Central memory CD8-positive, alpha-beta T cell (primary cell): Measurements from ENCODE around the gene FAM20A.

ENCODE experiments used
- ATAC-seq: fragments of 150-1000 bp; cut with Tn5 transposase; replicated peaks from 2 replicates; pipeline ENCODE4 v1.10.0; 2022; ENCODE audit warnings: mild to moderate bottlenecking, moderate FRiP score, moderate number of reproducible peaks; ENCODE audit not compliant: poor library complexity, severe bottlenecking; ENCODE audit errors: extremely low read depth
- DNase-seq, 2 donors: peaks; one replicate each; pipeline ENCODE4 v3.0.0; 2021; ENCODE audit warnings: low spot score in 2 of 2
- H3K27ac Mint-ChIP-seq: one replicate; pipeline ENCODE4 v1.8.0; 2022; ENCODE audit warnings: low read depth, mild to moderate bottlenecking, moderate library complexity, mixed read lengths
- H3K27me3 Mint-ChIP-seq: one replicate; pipeline ENCODE4 v1.8.0; 2022; ENCODE audit warnings: mixed read lengths
- H3K36me3 Mint-ChIP-seq: one replicate; pipeline ENCODE4 v1.8.0; 2022; ENCODE audit warnings: mild to moderate bottlenecking, moderate library complexity, mixed read lengths; ENCODE audit not compliant: insufficient read depth
- H3K4me1 Mint-ChIP-seq: one replicate; pipeline ENCODE4 v1.8.0; 2022; ENCODE audit warnings: mixed read lengths
- H3K4me3 Mint-ChIP-seq: one replicate; pipeline ENCODE4 v1.8.0; 2022; ENCODE audit warnings: mild to moderate bottlenecking, moderate library complexity, mixed read lengths
- H3K9me3 Mint-ChIP-seq: one replicate; pipeline ENCODE4 v1.8.0; 2022; ENCODE audit warnings: mixed read lengths

FAM20A gene

GRCh38 chr17:68566442-68566738, 34.8 kb downstream of the FAM20A start:
- Mint-ChIP-seq H3K36me3 (no peaks in the 10 kb centered on the region), H3K4me3 (no peak overlapping the region), H3K4me1 (no peaks in the 10 kb centered on the region), H3K27me3 (peaks cover 22% of the 10 kb centered on the region), H3K9me3 (no peaks in the 10 kb centered on the region), H3K27ac (no peak overlapping the region)
- DNase-seq: no peak
- no peak for ATAC-seq

DNA sequence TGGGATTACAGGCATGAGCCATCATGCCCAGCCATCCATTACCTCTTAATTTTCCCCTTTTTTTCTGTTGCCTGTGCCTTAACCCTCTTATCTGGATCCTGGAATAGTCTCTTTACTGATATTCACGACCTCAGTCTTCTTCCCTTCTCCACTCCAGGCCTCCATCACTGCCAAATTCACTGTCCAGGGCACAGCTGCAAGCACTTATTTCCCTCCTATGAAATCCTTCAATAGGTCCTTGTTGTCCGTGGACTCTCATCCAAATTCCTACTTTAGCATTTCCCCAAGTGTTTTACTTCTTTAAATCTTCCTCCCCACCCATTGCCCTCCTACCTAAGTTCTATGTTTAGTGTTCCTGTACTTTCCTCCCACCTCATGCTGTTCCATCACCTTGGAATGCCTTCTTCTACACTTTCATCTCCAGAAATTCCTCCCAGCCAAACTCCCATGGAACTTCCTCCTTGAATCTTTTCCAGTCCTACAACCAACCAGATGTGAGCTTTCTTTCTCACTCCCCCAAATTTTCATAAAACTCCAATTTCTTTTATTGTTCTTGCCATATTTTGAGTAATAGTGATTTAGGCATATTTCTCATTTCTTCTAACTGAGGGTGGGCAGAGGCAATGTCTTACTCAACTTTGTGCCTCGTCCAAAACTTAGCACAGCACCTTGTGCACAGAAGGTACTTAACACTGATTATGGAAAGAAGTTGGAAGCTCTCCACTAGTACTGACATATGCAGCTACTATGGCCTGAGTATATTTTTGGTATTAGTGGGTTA, 35.3 kb downstream of the FAM20A start:
- Mint-ChIP-seq H3K27me3 (peaks cover 22% of the 10 kb centered on the region), H3K9me3 (no peaks in the 10 kb centered on the region), H3K27ac (no peak overlapping the region), H3K4me1 (no peaks in the 10 kb centered on the region), H3K36me3 (no peaks in the 10 kb centered on the region), H3K4me3 (no peak overlapping the region)
- ATAC-seq (no peak), DNase-seq (no peak)

- no peaks in the 10 kb centered on the region for H3K4me1 Mint-ChIP-seq
- H3K9me3 Mint-ChIP-seq: no peaks in the 10 kb centered on the region
- H3K36me3 Mint-ChIP-seq: no peaks in the 10 kb centered on the region
- peaks cover 22% of the 10 kb centered on the region for H3K27me3 Mint-ChIP-seq
- no peak for ATAC-seq
- no peak for DNase-seq
- no peak overlapping the region for H3K4me3 Mint-ChIP-seq
- no peak overlapping the region for H3K27ac Mint-ChIP-seq
Measured at GRCh38 chr17:68564415-68565111, 36.6 kb downstream of the FAM20A start.

DNA sequence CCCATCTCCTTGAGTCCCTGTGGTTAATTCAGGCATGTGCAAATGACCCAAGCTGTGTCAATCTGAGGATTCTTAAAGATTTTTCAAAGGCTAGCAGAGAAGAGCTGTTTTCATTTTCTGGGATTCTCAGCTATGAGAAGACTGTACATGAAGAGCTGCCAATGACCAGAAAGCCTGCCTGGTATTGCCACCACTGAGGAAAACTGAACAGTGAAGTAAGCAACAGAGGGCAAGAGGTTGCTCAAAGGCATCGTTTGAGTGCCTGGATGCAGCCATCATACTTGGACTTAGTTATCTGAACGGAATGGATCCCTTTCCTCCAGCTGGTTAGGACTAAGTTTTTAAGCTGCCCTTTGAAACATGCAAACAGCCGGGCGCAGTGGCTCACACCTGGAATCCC, 38.4 kb downstream of the FAM20A start:
- ATAC-seq: no peak
- Mint-ChIP-seq H3K36me3 (no peaks in the 10 kb centered on the region), H3K4me3 (no peak overlapping the region)

GRCh38 chr17:68560966-68561720, 40.0 kb downstream of the FAM20A start:
- Mint-ChIP-seq H3K27me3 (peaks cover 11% of the 10 kb centered on the region), H3K9me3 (no peaks in the 10 kb centered on the region), H3K4me3 (no peak overlapping the region), H3K27ac (no peak overlapping the region), H3K36me3 (no peaks in the 10 kb centered on the region), H3K4me1 (no peaks in the 10 kb centered on the region)
- ATAC-seq (no peak), DNase-seq (no peak)

More for the DNA sequence above, 38.4 kb downstream of the FAM20A start:
- peaks cover 22% of the 10 kb centered on the region for H3K27me3 Mint-ChIP-seq
- no peaks in the 10 kb centered on the region for H3K4me1 Mint-ChIP-seq
- no peaks in the 10 kb centered on the region for H3K9me3 Mint-ChIP-seq
- no peak overlapping the region for H3K27ac Mint-ChIP-seq
- DNase-seq: no peak

GRCh38 chr17:68559316-68559715, 41.9 kb downstream of the FAM20A start:
- DNase-seq: no peak
- ATAC-seq: no peak
- Mint-ChIP-seq H3K27ac (no peak overlapping the region), H3K36me3 (no peaks in the 10 kb centered on the region), H3K4me3 (no peak overlapping the region), H3K27me3 (no peaks in the 10 kb centered on the region), H3K9me3 (no peaks in the 10 kb centered on the region), H3K4me1 (no peaks in the 10 kb centered on the region)

- no peak for ATAC-seq
Measured at GRCh38 chr17:68556551-68556950, 44.6 kb downstream of the FAM20A start.

DNA sequence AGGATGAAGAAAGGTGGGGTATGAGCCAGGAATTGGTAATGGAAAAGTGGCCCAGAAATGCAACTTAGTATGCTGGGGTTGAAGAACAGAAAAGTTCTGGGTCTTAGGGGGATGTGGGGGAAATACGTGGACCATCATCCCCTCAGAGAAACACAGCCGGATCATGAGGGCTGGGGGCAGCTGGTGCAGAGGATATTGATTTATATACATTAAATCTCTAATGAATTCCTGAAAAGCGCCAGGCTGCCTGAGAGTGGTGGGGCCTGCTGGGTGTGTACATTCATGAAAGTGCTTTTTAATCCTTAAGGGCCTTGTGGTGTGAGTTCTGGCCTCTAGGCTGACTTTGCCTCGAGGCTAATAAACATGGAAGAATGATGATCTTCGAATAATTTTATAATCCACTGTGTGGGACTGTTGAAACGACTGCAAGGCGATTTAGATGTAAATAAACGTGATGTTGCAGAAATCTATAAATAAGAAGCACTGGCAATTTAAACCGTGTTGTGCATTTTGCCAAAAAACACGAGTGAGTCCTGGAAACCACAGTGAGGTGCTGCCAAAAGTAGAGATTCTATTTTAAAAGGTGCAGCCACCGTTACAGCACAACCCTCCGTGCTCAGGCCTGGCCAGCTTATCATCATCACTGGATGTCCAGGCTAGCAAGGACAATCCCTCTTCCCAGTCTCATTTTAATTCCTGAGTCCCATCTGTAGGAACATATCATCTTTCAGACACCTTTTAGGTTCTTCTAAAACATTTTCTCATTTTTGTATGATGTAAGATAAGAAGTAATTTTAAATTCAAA, 56.9 kb downstream of the FAM20A start:
- peaks cover 2% of the 10 kb centered on the region for H3K36me3 Mint-ChIP-seq
- H3K4me3 Mint-ChIP-seq: no peak overlapping the region
- H3K4me1 Mint-ChIP-seq: no peaks in the 10 kb centered on the region
- no peaks in the 10 kb centered on the region for H3K27me3 Mint-ChIP-seq
- no peak for ATAC-seq
- H3K27ac Mint-ChIP-seq: no peak overlapping the region
- DNase-seq: no peak
- H3K9me3 Mint-ChIP-seq: no peaks in the 10 kb centered on the region

More at GRCh38 chr17:68556551-68556950, 44.6 kb downstream of the FAM20A start:
- Mint-ChIP-seq H3K27me3 (no peaks in the 10 kb centered on the region), H3K4me1 (no peaks in the 10 kb centered on the region), H3K27ac (no peak overlapping the region), H3K9me3 (no peaks in the 10 kb centered on the region), H3K4me3 (no peak overlapping the region), H3K36me3 (no peaks in the 10 kb centered on the region)
- no peak for DNase-seq

- DNase-seq (no peak), ATAC-seq (no peak)
- H3K9me3 Mint-ChIP-seq: no peaks in the 10 kb centered on the region
- no peaks in the 10 kb centered on the region for H3K4me1 Mint-ChIP-seq
- peaks cover 5% of the 10 kb centered on the region for H3K36me3 Mint-ChIP-seq
- no peaks in the 10 kb centered on the region for H3K27me3 Mint-ChIP-seq
- H3K27ac Mint-ChIP-seq: no peak overlapping the region
- H3K4me3 Mint-ChIP-seq: no peak overlapping the region
Measured at GRCh38 chr17:68542698-68543463, 58.3 kb downstream of the FAM20A start.

GRCh38 chr17:68541816-68542215, 59.4 kb downstream of the FAM20A start:
- Mint-ChIP-seq H3K4me1 (no peaks in the 10 kb centered on the region), H3K27me3 (no peaks in the 10 kb centered on the region), H3K27ac (no peak overlapping the region), H3K4me3 (no peak overlapping the region), H3K9me3 (no peaks in the 10 kb centered on the region), H3K36me3 (peaks cover 10% of the 10 kb centered on the region)
- ATAC-seq: no peak
- no peak for DNase-seq

- no peak for ATAC-seq
Measured at GRCh38 chr17:68540981-68541380, 60.2 kb downstream of the FAM20A start.

More at GRCh38 chr17:68540981-68541380, 60.2 kb downstream of the FAM20A start:
- H3K9me3 Mint-ChIP-seq: no peaks in the 10 kb centered on the region
- no peak overlapping the region for H3K27ac Mint-ChIP-seq
- H3K36me3 Mint-ChIP-seq: peaks cover 13% of the 10 kb centered on the region
- no peak overlapping the region for H3K4me3 Mint-ChIP-seq
- H3K27me3 Mint-ChIP-seq: no peaks in the 10 kb centered on the region
- H3K4me1 Mint-ChIP-seq: no peaks in the 10 kb centered on the region
- no peak for DNase-seq
